Dermis microvascular lymphatic vessel endothelial cell (primary cell): ENCODE data around the gene KIF18B. TPM values are rescaled to one million over a fixed set of nuclear protein-coding genes. Genes with fewer than 3 reads are reported as not detected.

Experiments
- DNase-seq, 2 donors: peaks; one replicate each; pipeline versions ENCODE4 v3.0.0 to v3.0.0-alpha.2; 2010; ENCODE audit warnings: low read depth in 2 of 2
- total RNA-seq: library from RNA; depleted of rRNA; stranded (reverse); fragments of >200 nt; gene quantifications from 2 replicates; pipeline ENCODE4 v1.2.1, GENCODE V29; 2014

The KIF18B gene
- total RNA-seq, 1 donor from 2014 or later: 2.3 TPM

GRCh38 chr17:44940317-44940716, 7.3 kb downstream of the KIF18B start:
- DNase-seq: peak in 1 of 2 donors; percentile 52

GRCh38 chr17:44935116-44935515, 12.5 kb downstream of the KIF18B start:
- DNase-seq: no peak

- no peak for DNase-seq
These were observed 12.8 kb downstream of the KIF18B start for GRCh38 chr17:44934745-44935105.

GRCh38 chr17:44933824-44934744, 13.5 kb downstream of the KIF18B start:
- no peak for DNase-seq

- DNase-seq: no peak
These were observed 14.8 kb downstream of the KIF18B start for GRCh38 chr17:44932787-44933097.

- DNase-seq: no peak
These were observed 15.3 kb downstream of the KIF18B start for GRCh38 chr17:44932096-44932786.

GRCh38 chr17:44931376-44931775, 16.2 kb downstream of the KIF18B start:
- DNase-seq: no peak

GRCh38 chr17:44930667-44931066, 16.9 kb downstream of the KIF18B start:
- no peak for DNase-seq

GRCh38 chr17:44928950-44929720, 18.4 kb downstream of the KIF18B start:
- no peak for DNase-seq

- no peak for DNase-seq
These were observed 19.4 kb downstream of the KIF18B start for GRCh38 chr17:44928136-44928535.

GRCh38 chr17:44927696-44928095, 19.9 kb downstream of the KIF18B start:
- DNase-seq: no peak

- DNase-seq: no peak
These were observed 20.6 kb downstream of the KIF18B start for GRCh38 chr17:44926821-44927525.

GRCh38 chr17:44925731-44926697, 21.6 kb downstream of the KIF18B start:
- DNase-seq: no peak

- no peak for DNase-seq
These were observed 23.4 kb downstream of the KIF18B start for GRCh38 chr17:44924107-44924544.

- DNase-seq: no peak
These were observed 24.7 kb downstream of the KIF18B start for GRCh38 chr17:44922746-44923470.

- DNase-seq: no peak
These were observed 25.4 kb downstream of the KIF18B start for GRCh38 chr17:44922136-44922535.

GRCh38 chr17:44921122-44921882, 26.3 kb downstream of the KIF18B start:
- DNase-seq: no peak

- no peak for DNase-seq
These were observed 27.0 kb downstream of the KIF18B start for GRCh38 chr17:44920565-44920940.
